H1 (cell line): Measurements from ENCODE around the gene RPL7A. TPM values are rescaled to one million over a fixed set of nuclear protein-coding genes. Genes with fewer than 3 reads are reported as not detected.

Source experiments
- CTCF ChIA-PET: fragments of 300-600 bp; sonication (Branson Sonifier 250); formaldehyde crosslinking; loops from one replicate; lab custom pipeline; 2021; ENCODE audit not compliant: partially characterized antibody; lab: Charles Lee
- POLR2A ChIA-PET: fragments of 300-600 bp; sonication (Branson Sonifier 250); formaldehyde crosslinking; loops from one replicate; lab custom pipeline; 2021; ENCODE audit warnings: inconsistent platforms; ENCODE audit not compliant: partially characterized antibody; lab: Charles Lee
- DNase-seq, 2 experiments: peaks; one replicate each; pipeline versions ENCODE4 v3.0.0 to v3.0.0-alpha.2; 2010 to 2022; ENCODE audit warnings: low spot score in 2 of 2, low read depth in 1 of 2, mixed read lengths in 1 of 2
- FAIRE-seq: peaks from 2 replicates; lab custom pipeline; 2011; peaks lifted over from hg19 to GRCh38; lab: Jason Lieb, UNC
- H2AFZ ChIP-seq: 2 replicates; pipeline ENCODE4 v1.8.1; 2012; ENCODE audit warnings: low read length, inconsistent platforms
- H2AK5ac ChIP-seq: 2 replicates; pipeline ENCODE4 v1.6.1; 2013; ENCODE audit warnings: low read depth, low read length
- H2BK120ac ChIP-seq: replicated peaks from 2 replicates; pipeline ENCODE3; 2013; ENCODE audit warnings: low read depth, low read length, inconsistent platforms
- H2BK12ac ChIP-seq: 2 replicates; pipeline ENCODE4 v1.6.1; 2013; ENCODE audit warnings: low read depth, low read length
- H2BK15ac ChIP-seq: 2 replicates; pipeline ENCODE4 v1.6.1; 2013; ENCODE audit warnings: low read length
- H2BK20ac ChIP-seq: 2 replicates; pipeline ENCODE4 v1.6.1; 2013; ENCODE audit warnings: low read length
- H2BK5ac ChIP-seq: 2 replicates; pipeline ENCODE4 v1.6.1; 2013; ENCODE audit warnings: low read depth, low read length
- H3K14ac ChIP-seq: 2 replicates; pipeline ENCODE4 v1.6.1; 2013; ENCODE audit warnings: inconsistent platforms; ENCODE audit not compliant: insufficient read length
- H3K18ac ChIP-seq: 2 replicates; pipeline ENCODE4 v1.6.1; 2013; ENCODE audit warnings: low read length; ENCODE audit errors: extremely low read depth
- H3K23ac ChIP-seq: 2 replicates; pipeline ENCODE4 v1.6.1; 2013; ENCODE audit warnings: inconsistent platforms; ENCODE audit not compliant: insufficient read length
- H3K23me2 ChIP-seq: 2 replicates; pipeline ENCODE4 v1.6.1; 2013; ENCODE audit warnings: low read depth, low read length
- H3K27ac ChIP-seq: 2 replicates; pipeline ENCODE4 v1.6.1; 2011; ENCODE audit warnings: low read depth, low read length, inconsistent platforms
- H3K27me3 ChIP-seq, 4 experiments: replicated peaks in 1 of 4; 1 replicate in 1 of 4; 2 replicates in 3 of 4; pipeline versions ENCODE4 v1.6.1 to v1.8.1; 2011 to 2013; ENCODE audit warnings: low read length in 3 of 4, mild to moderate bottlenecking in 3 of 4, inconsistent platforms in 2 of 4, mixed read lengths in 2 of 4, moderate library complexity in 1 of 4; ENCODE audit not compliant: control insufficient read depth in 3 of 4, insufficient read depth in 3 of 4; ENCODE audit errors: extremely low read depth in 1 of 4
- H3K36me3 ChIP-seq, 4 experiments: 2 replicates each; pipeline versions ENCODE4 v1.6.1 to v1.8.1; 2011 to 2013; ENCODE audit warnings: mild to moderate bottlenecking in 4 of 4, low read length in 3 of 4, moderate library complexity in 2 of 4, control low read depth in 1 of 4, inconsistent platforms in 1 of 4; ENCODE audit not compliant: insufficient read depth in 4 of 4, control insufficient read depth in 2 of 4
- H3K4ac ChIP-seq: replicated peaks from 2 replicates; pipeline ENCODE3; 2013; ENCODE audit warnings: low read length, low read depth, mixed read lengths, inconsistent platforms; ENCODE audit not compliant: insufficient read length
- H3K4me1 ChIP-seq, 4 experiments: replicated peaks in 1 of 4; 1 replicate in 1 of 4; 2 replicates in 3 of 4; pipeline versions ENCODE4 v1.6.1 to v1.8.1; 2011 to 2013; ENCODE audit warnings: low read length in 3 of 4, inconsistent platforms in 2 of 4, mixed read lengths in 1 of 4; ENCODE audit not compliant: insufficient read depth in 4 of 4, control insufficient read depth in 3 of 4
- H3K4me2 ChIP-seq, 2 experiments: 2 replicates each; pipeline versions ENCODE4 v1.6.1 to v1.8.1; 2011 to 2013; ENCODE audit warnings: low read depth in 2 of 2, low read length in 2 of 2, control low read depth in 1 of 2, inconsistent platforms in 1 of 2, mild to moderate bottlenecking in 1 of 2; ENCODE audit not compliant: insufficient read depth in 1 of 2
- H3K4me3 ChIP-seq, 4 experiments: fragments of 200-600, 300-600 bp in 1 of 4; sonication (generic), shearing (Covaris generic), sonication (Bioruptor Twin) in 1 of 4; 2 replicates each; pipeline versions ENCODE4 v1.5.1 to v1.8.1; 2011 to 2016; ENCODE audit warnings: low read length in 4 of 4, low read depth in 3 of 4, control low read depth in 2 of 4, inconsistent platforms in 2 of 4, mild to moderate bottlenecking in 2 of 4, mixed read lengths in 1 of 4, moderate library complexity in 1 of 4; ENCODE audit not compliant: insufficient read depth in 2 of 4; ENCODE audit errors: extremely low read depth in 1 of 4
- H3K56ac ChIP-seq: replicated peaks from 2 replicates; pipeline ENCODE3; 2013; ENCODE audit warnings: low read depth, mild to moderate bottlenecking, mixed read lengths, low read length, inconsistent platforms; ENCODE audit not compliant: insufficient read length
- H3K79me1 ChIP-seq: 2 replicates; pipeline ENCODE4 v1.6.1; 2013; ENCODE audit warnings: low read depth, low read length, control low read depth
- H3K79me2 ChIP-seq, 2 experiments: 2 replicates each; pipeline versions ENCODE4 v1.6.1 to v1.8.1; 2012 to 2013; ENCODE audit warnings: low read length in 2 of 2, mild to moderate bottlenecking in 2 of 2, inconsistent platforms in 1 of 2; ENCODE audit not compliant: insufficient read depth in 2 of 2, control insufficient read depth in 1 of 2
- H3K9ac ChIP-seq, 4 experiments: replicated peaks in 1 of 4; 1 replicate in 1 of 4; 2 replicates in 3 of 4; pipeline versions ENCODE4 v1.6.1 to v1.8.1; 2011 to 2013; ENCODE audit warnings: low read depth in 3 of 4, low read length in 3 of 4, control low read depth in 2 of 4, mild to moderate bottlenecking in 2 of 4, moderate library complexity in 2 of 4, inconsistent platforms in 1 of 4; ENCODE audit errors: extremely low read depth in 1 of 4
- H3K9me3 ChIP-seq, 2 experiments: 2 replicates each; pipeline versions ENCODE4 v1.6.1 to v1.8.1; 2012 to 2013; ENCODE audit warnings: mild to moderate bottlenecking in 2 of 2, moderate library complexity in 2 of 2, control low read depth in 1 of 2, inconsistent platforms in 1 of 2, low read depth in 1 of 2, low read length in 1 of 2, mixed read lengths in 1 of 2; ENCODE audit not compliant: insufficient read depth in 2 of 2
- H4K20me1 ChIP-seq, 2 experiments: replicated peaks in 1 of 2; 2 replicates each; pipeline versions ENCODE3 to v1.8.1; 2011 to 2013; ENCODE audit warnings: inconsistent platforms in 2 of 2, low read length in 2 of 2, mild to moderate bottlenecking in 1 of 2; ENCODE audit not compliant: insufficient read depth in 2 of 2, control insufficient read depth in 1 of 2
- H4K5ac ChIP-seq: 2 replicates; pipeline ENCODE4 v1.6.1; 2013; ENCODE audit warnings: low read length, low read depth, mixed read lengths, inconsistent platforms; ENCODE audit not compliant: insufficient read length
- H4K8ac ChIP-seq: 2 replicates; pipeline ENCODE4 v1.8.0; 2013; ENCODE audit warnings: mild to moderate bottlenecking, moderate library complexity, low read length, inconsistent platforms; ENCODE audit not compliant: insufficient read depth; ENCODE audit errors: extremely low read depth
- H4K91ac ChIP-seq: replicated peaks from 2 replicates; pipeline ENCODE3; 2013; ENCODE audit warnings: low read length, mixed read lengths, inconsistent platforms; ENCODE audit not compliant: insufficient read length
- BRCA1 ChIP-seq: IDR thresholded peaks from 2 replicates; pipeline ENCODE4 v1.6.1; 2012; ENCODE audit warnings: low read depth, low read length, improper control_type of control experiment
- CBX5 ChIP-seq: fragments of 300-800, 300-1000 bp; sonication (generic); IDR thresholded peaks from 2 replicates; pipeline ENCODE4 v1.7.1; 2016; ENCODE audit warnings: antibody characterized with exemption, low read length, low read depth
- CHD2 ChIP-seq: IDR thresholded peaks from 2 replicates; pipeline ENCODE4 v1.6.1; 2012; ENCODE audit warnings: low read length, improper control_type of control experiment
- HDAC2 ChIP-seq, 2 experiments: fragments of 300-600 bp in 1 of 2; sonication (generic) in 1 of 2; IDR thresholded peaks; 2 replicates each; pipeline ENCODE4 v1.6.1; 2011 to 2012; ENCODE audit warnings: low read depth in 2 of 2, low read length in 2 of 2, mild to moderate bottlenecking in 2 of 2, moderate library complexity in 2 of 2, borderline replicate concordance in 1 of 2, inconsistent platforms in 1 of 2
- JUND ChIP-seq: IDR thresholded peaks from 2 replicates; pipeline ENCODE4 v1.6.1; 2011; ENCODE audit warnings: mild to moderate bottlenecking, improper control_type of control experiment, low read length
- KDM4A ChIP-seq: IDR thresholded peaks from one replicate; pipeline ENCODE4 v1.7.1; 2012; ENCODE audit warnings: low read depth, mild to moderate bottlenecking, moderate library complexity, low read length, inconsistent platforms; ENCODE audit not compliant: severe bottlenecking
- NANOG ChIP-seq: IDR thresholded peaks from 2 replicates; pipeline ENCODE4 v1.6.1; 2011; ENCODE audit warnings: low read length, low read depth, mild to moderate bottlenecking, inconsistent platforms; ENCODE audit not compliant: insufficient read depth, poor library complexity, severe bottlenecking
- SAP30 ChIP-seq: fragments of 300-600 bp; sonication (generic); IDR thresholded peaks from 2 replicates; pipeline ENCODE4 v1.7.1; 2012; ENCODE audit warnings: low read length, moderate library complexity, mild to moderate bottlenecking, inconsistent platforms; ENCODE audit not compliant: insufficient read depth, insufficient replicate concordance
- SIN3A ChIP-seq, 2 experiments: IDR thresholded peaks in 1 of 2; conservative IDR thresholded peaks in 1 of 2; 2 replicates each; pipeline ENCODE4 v1.6.1; 2011 to 2012; ENCODE audit warnings: low read length in 2 of 2, improper control_type of control experiment in 1 of 2, low read depth in 1 of 2, mild to moderate bottlenecking in 1 of 2
- SP2 ChIP-seq: IDR thresholded peaks from 2 replicates; pipeline ENCODE4 v1.6.1; 2012; ENCODE audit warnings: mild to moderate bottlenecking, low read length, inconsistent platforms
- SP4 ChIP-seq: IDR thresholded peaks from 2 replicates; pipeline ENCODE4 v1.6.1; 2012; ENCODE audit warnings: low read length, inconsistent platforms
- TAF1 ChIP-seq: IDR thresholded peaks from 2 replicates; pipeline ENCODE4 v1.6.1; 2011; ENCODE audit warnings: mild to moderate bottlenecking, low read depth, low read length
- TBP ChIP-seq: IDR thresholded peaks from 2 replicates; pipeline ENCODE4 v1.6.1; 2011; ENCODE audit warnings: low read depth, low read length, improper control_type of control experiment
- TCF12 ChIP-seq: IDR thresholded peaks from 2 replicates; pipeline ENCODE4 v1.6.1; 2011; ENCODE audit warnings: low read depth, mild to moderate bottlenecking, low read length
- WGBS, 2 experiments: shearing (Covaris generic) in 1 of 2; methylation state at CpG; one replicate each; pipeline versions ENCODE4 v1.1.6 to v1.1.7; 2013 to 2015; ENCODE audit warnings: low lambda C conversion rate in 2 of 2, mixed read lengths in 2 of 2, inconsistent platforms in 1 of 2, low coverage in 1 of 2, missing lambda C conversion rate in 1 of 2; ENCODE audit not compliant: insufficient replicate concordance in 2 of 2, insufficient coverage in 1 of 2, insufficient read length in 1 of 2; ENCODE audit errors: extremely low coverage in 1 of 2, missing lambda C conversion rate in 1 of 2; 5-methylcytosine and 5-hydroxymethylcytosine counted together
- polyA plus RNA-seq, 7 experiments: library from polyadenylated mRNA; depleted of rRNA in 3 of 7; stranded (reverse) in 5 of 7; unstranded in 2 of 7; fragments of >200 nt in 5 of 7; fragments of 200-250 nt in 2 of 7; gene quantifications; 1 replicate in 5 of 7; 2 replicates in 1 of 7; 4 replicates in 1 of 7; pipeline versions ENCODE4 v1.2.1 to v1.2.3, GENCODE V29; 2011 to 2013; ENCODE audit warnings: missing spikeins in 2 of 7, mixed read lengths in 2 of 7
- total RNA-seq: library from RNA; stranded (reverse); fragmentation: NEBNext Ultra II Directional; extraction: Animal tissue kit (Norgen Biotek cat#: 25700); gene quantifications from 2 replicates; pipeline ENCODE4 v1.2.1, GENCODE V29; 2021

RPL7A gene
- total and polyA plus RNA-seq, 2 of the 8 experiments (the other 6 are each of a cell fraction or from before 2014, with no cell fraction given): 2,578 to 2,783 TPM

GRCh38 chr9:133397895-133398294 lies 49.9 kb downstream of the RPL7A start:
- Histone ChIP-seq H3K36me3 (no peaks in the 10 kb centered on the region; a peak in 1 of 8 replicates), H3K4me2 (no peak overlapping the region), H2BK15ac (no peak overlapping the region), H4K5ac (no peak overlapping the region), H3K4me1 (no peaks in the 10 kb centered on the region), H4K20me1 (peaks cover 0 to 7% of the 10 kb centered on the region in 2 experiments), H3K79me2 (no peaks in the 10 kb centered on the region), H2BK5ac (no peak overlapping the region), H3K4me3 (no peak overlapping the region), H3K56ac (no peak overlapping the region), H2BK120ac (no peak overlapping the region), H2BK20ac (no peak overlapping the region), H3K9ac (no peak overlapping the region), H3K4ac (no peak overlapping the region), H3K9me3 (no peaks in the 10 kb centered on the region), H4K91ac (no peak overlapping the region), H3K18ac (no peak overlapping the region), H2AFZ (no peak overlapping the region), H3K27ac (no peak overlapping the region), H3K79me1 (no peaks in the 10 kb centered on the region), H3K14ac (no peak overlapping the region), H3K23me2 (peaks cover 7% of the 10 kb centered on the region; the same call in 1 of the 2 replicates), H3K27me3 (no peaks in the 10 kb centered on the region; a peak in 3 of 7 replicates), H2AK5ac (no peak overlapping the region), H2BK12ac (no peak overlapping the region), H4K8ac (no peak overlapping the region), H3K23ac (no peak overlapping the region)
- DNase-seq (no peak), FAIRE-seq (no peak)
- ChIA-PET POLR2A (interaction anchor here (0.9 to 2.5 kb wide), 10 partner anchors 9 to 50 kb away, joined by 3 to 13 read pairs (median 4); partner anchors contain the start of genes MED22, REXO4, RPL7A and STKLD1), CTCF (interaction anchor here (0.7 to 5.7 kb wide), 16 partner anchors 8 to 179 kb away, joined by 3 to 52 read pairs (median 4); partner anchors contain the start of genes ADAMTS13 and STKLD1)
- WGBS, 2 experiments: 89% methylated on average over 9 of the region's 9 CpGs; no CpG with 5 or more reads in 1 of the 2 experiments
- no peak for TF ChIP-seq CHD2
- no peak for TF ChIP-seq NANOG
- no peak for TF ChIP-seq SP4
- no peak for TF ChIP-seq TCF12
- no peak for TF ChIP-seq TBP
- no peak for TF ChIP-seq KDM4A
- no peak for TF ChIP-seq HDAC2 (IDR thresholded peaks at IDR 0.05; ENCODE audit: borderline replicate concordance in 1 of 2, low read depth in 2 of 2, low read length in 2 of 2)
- TF ChIP-seq SIN3A (conservative IDR thresholded peaks at IDR 0.05 in 1 of 2, IDR thresholded peaks at IDR 0.05 in 1 of 2; ENCODE audit: low read depth in 1 of 2, low read length in 2 of 2): no peak
- no peak for TF ChIP-seq BRCA1
- no peak for TF ChIP-seq JUND
- TF ChIP-seq TAF1: no peak
- no peak for TF ChIP-seq CBX5
- no peak for TF ChIP-seq SAP30
- no peak for TF ChIP-seq SP2
